ENCODE data around the gene RNU6-8. TPM values are rescaled to one million over a fixed set of nuclear protein-coding genes. Genes with fewer than 3 reads are reported as not detected.

The RNU6-8 gene
- polyA plus RNA-seq, 4 donors: not detected

- no peaks in the 10 kb centered on the region for H3K36me3 ChIP-seq (ENCODE audit: control insufficient read depth in 3 of 3, insufficient read depth in 2 of 3, low read depth in 1 of 3, low read length in 3 of 3)
- FAIRE-seq (no peak), DNase-seq (no peak)
- H3K4me3 ChIP-seq (ENCODE audit: low read depth in 1 of 3, low read length in 3 of 3): no peak overlapping the region
- H3K9me3 ChIP-seq (ENCODE audit: control insufficient read depth in 2 of 2, insufficient read depth in 1 of 2, low read depth in 1 of 2, low read length in 1 of 2): peaks cover 0 to 5% of the 10 kb centered on the region in 2 donors
- no peaks in the 10 kb centered on the region for H3K27me3 ChIP-seq (ENCODE audit: control insufficient read depth in 3 of 3, insufficient read depth in 3 of 3, low read length in 3 of 3)
- peaks cover 0 to under 1% (median 0%) of the 10 kb centered on the region in 3 donors for H3K4me1 ChIP-seq (ENCODE audit: control insufficient read depth in 3 of 3, insufficient read depth in 2 of 3, low read depth in 1 of 3, low read length in 2 of 3)
- H3K27ac ChIP-seq (ENCODE audit: low read depth in 1 of 3, low read length in 2 of 3): no peak overlapping the region
Observed at GRCh38 chr14:32212833-32213232, 9.8 kb upstream of the RNU6-8 start.

DNA sequence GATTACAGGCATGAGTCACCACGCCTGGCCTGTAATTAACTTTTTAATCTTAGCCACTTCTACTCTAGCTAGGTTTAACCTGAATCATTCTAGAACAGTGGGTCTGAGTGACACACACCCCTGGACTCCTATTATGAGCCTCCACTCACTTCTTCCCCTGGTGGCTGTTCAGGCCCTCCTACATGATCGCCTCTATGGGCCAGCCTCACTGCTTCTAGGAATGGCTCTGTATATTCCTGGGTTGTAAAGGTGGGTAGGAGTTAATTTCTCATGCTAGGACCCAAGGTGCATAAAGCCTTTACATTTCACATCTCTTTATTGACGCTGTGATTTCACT is 8.0 kb upstream of the RNU6-8 start:
- WGBS, 3 donors: 92 to 96% (median 94%) methylated on average over 3 of the region's 3 CpGs
- H3K9me3 ChIP-seq (ENCODE audit: control insufficient read depth in 2 of 2, insufficient read depth in 1 of 2, low read depth in 1 of 2, low read length in 1 of 2): peaks cover 0 to 5% of the 10 kb centered on the region in 2 donors
- no peak for FAIRE-seq

GRCh38 chr14:32209471-32209870 is 6.4 kb upstream of the RNU6-8 start:
- Histone ChIP-seq H3K36me3 (ENCODE audit: control insufficient read depth in 3 of 3, insufficient read depth in 2 of 3, low read depth in 1 of 3, low read length in 3 of 3) (no peaks in the 10 kb centered on the region), H3K27me3 (ENCODE audit: control insufficient read depth in 3 of 3, insufficient read depth in 3 of 3, low read length in 3 of 3) (no peaks in the 10 kb centered on the region), H3K4me3 (ENCODE audit: low read depth in 1 of 3, low read length in 3 of 3) (no peak overlapping the region), H3K9me3 (ENCODE audit: control insufficient read depth in 2 of 2, insufficient read depth in 1 of 2, low read depth in 1 of 2, low read length in 1 of 2) (no peaks in the 10 kb centered on the region), H3K27ac (ENCODE audit: low read depth in 1 of 3, low read length in 2 of 3) (no peak overlapping the region), H3K4me1 (ENCODE audit: control insufficient read depth in 3 of 3, insufficient read depth in 2 of 3, low read depth in 1 of 3, low read length in 2 of 3) (peaks cover 0 to 15% (median 0%) of the 10 kb centered on the region in 3 donors)
- FAIRE-seq (peak; percentile 26), DNase-seq (no peak)

More for the DNA sequence above, 8.0 kb upstream of the RNU6-8 start:
- no peak for DNase-seq
- H3K36me3 ChIP-seq (ENCODE audit: control insufficient read depth in 3 of 3, insufficient read depth in 2 of 3, low read depth in 1 of 3, low read length in 3 of 3): no peaks in the 10 kb centered on the region
- H3K4me1 ChIP-seq (ENCODE audit: control insufficient read depth in 3 of 3, insufficient read depth in 2 of 3, low read depth in 1 of 3, low read length in 2 of 3): peaks cover 0 to 15% (median 0%) of the 10 kb centered on the region in 3 donors
- no peak overlapping the region for H3K27ac ChIP-seq (ENCODE audit: low read depth in 1 of 3, low read length in 2 of 3)
- no peaks in the 10 kb centered on the region for H3K27me3 ChIP-seq (ENCODE audit: control insufficient read depth in 3 of 3, insufficient read depth in 3 of 3, low read length in 3 of 3)
- H3K4me3 ChIP-seq (ENCODE audit: low read depth in 1 of 3, low read length in 3 of 3): no peak overlapping the region

- Histone ChIP-seq H3K27ac (ENCODE audit: low read depth in 1 of 3, low read length in 2 of 3) (no peak overlapping the region), H3K36me3 (ENCODE audit: control insufficient read depth in 3 of 3, insufficient read depth in 2 of 3, low read depth in 1 of 3, low read length in 3 of 3) (no peaks in the 10 kb centered on the region), H3K27me3 (ENCODE audit: control insufficient read depth in 3 of 3, insufficient read depth in 3 of 3, low read length in 3 of 3) (no peaks in the 10 kb centered on the region), H3K4me3 (ENCODE audit: low read depth in 1 of 3, low read length in 3 of 3) (no peak overlapping the region), H3K4me1 (ENCODE audit: control insufficient read depth in 3 of 3, insufficient read depth in 2 of 3, low read depth in 1 of 3, low read length in 2 of 3) (peaks cover 0 to 18% (median 0%) of the 10 kb centered on the region in 3 donors), H3K9me3 (ENCODE audit: control insufficient read depth in 2 of 2, insufficient read depth in 1 of 2, low read depth in 1 of 2, low read length in 1 of 2) (no peaks in the 10 kb centered on the region)
- no peak for FAIRE-seq
- no peak for DNase-seq
- 89 to 96% (median 93%) methylated on average over 3 of the region's 3 CpGs for WGBS, 3 donors
Observed at GRCh38 chr14:32208490-32208889, 5.4 kb upstream of the RNU6-8 start.

DNA sequence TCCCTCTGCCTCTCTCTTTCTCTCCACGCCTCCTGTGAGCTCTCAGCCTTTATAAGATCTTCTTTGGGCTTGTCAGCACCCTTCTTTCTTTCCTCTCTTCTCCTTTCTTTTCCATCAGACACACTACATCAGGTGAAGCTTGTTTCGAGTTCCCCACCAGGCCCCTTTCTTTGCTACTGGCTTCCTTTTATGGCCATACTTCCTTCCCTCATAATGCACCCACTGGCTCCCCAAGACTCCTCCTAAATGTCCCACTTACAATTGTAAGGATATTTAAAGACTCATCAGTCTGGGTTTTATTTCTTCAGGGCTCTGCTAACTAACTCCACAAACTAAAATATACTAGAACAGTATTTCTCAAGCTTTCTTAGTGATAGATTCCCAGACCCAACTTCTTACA is 3.5 kb upstream of the RNU6-8 start:
- 64 to 70% (median 66%) methylated on average over 2 of the region's 2 CpGs for WGBS, 3 donors

DNA sequence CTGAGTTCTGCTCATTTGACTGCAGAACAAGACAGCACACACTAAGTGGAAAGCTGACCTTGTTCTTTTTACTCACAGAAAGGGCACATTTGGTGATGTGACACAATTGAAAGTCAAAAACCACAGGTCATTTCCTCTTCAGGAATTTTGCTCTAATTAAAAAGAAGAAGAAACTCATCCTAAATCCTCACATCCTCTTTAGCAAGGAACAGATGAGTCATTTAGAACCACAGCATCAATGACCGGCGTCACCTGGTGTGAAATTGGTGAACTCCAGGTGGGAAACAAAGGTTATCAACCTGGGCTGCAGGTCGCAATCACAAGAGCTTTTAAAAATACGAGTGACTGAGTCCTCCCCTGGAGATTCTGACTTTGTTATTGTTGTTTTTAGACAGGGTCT is 2.9 kb upstream of the RNU6-8 start:
- DNase-seq (no peak), FAIRE-seq (no peak)
- Histone ChIP-seq H3K36me3 (ENCODE audit: control insufficient read depth in 3 of 3, insufficient read depth in 2 of 3, low read depth in 1 of 3, low read length in 3 of 3) (no peaks in the 10 kb centered on the region), H3K27ac (ENCODE audit: low read depth in 1 of 3, low read length in 2 of 3) (peak overlapping the region in 1 of 3 donors; percentile 48), H3K4me1 (ENCODE audit: control insufficient read depth in 3 of 3, insufficient read depth in 2 of 3, low read depth in 1 of 3, low read length in 2 of 3) (peaks cover 0 to 20% (median 0%) of the 10 kb centered on the region in 3 donors), H3K9me3 (ENCODE audit: control insufficient read depth in 2 of 2, insufficient read depth in 1 of 2, low read depth in 1 of 2, low read length in 1 of 2) (no peaks in the 10 kb centered on the region), H3K4me3 (ENCODE audit: low read depth in 1 of 3, low read length in 3 of 3) (no peak overlapping the region), H3K27me3 (ENCODE audit: control insufficient read depth in 3 of 3, insufficient read depth in 3 of 3, low read length in 3 of 3) (no peaks in the 10 kb centered on the region)
- 31 to 46% (median 44%) methylated on average over 4 of the region's 4 CpGs for WGBS, 3 donors

More for the DNA sequence above, 3.5 kb upstream of the RNU6-8 start:
- Histone ChIP-seq H3K4me1 (ENCODE audit: control insufficient read depth in 3 of 3, insufficient read depth in 2 of 3, low read depth in 1 of 3, low read length in 2 of 3) (peaks cover 0 to 20% (median 0%) of the 10 kb centered on the region in 3 donors), H3K36me3 (ENCODE audit: control insufficient read depth in 3 of 3, insufficient read depth in 2 of 3, low read depth in 1 of 3, low read length in 3 of 3) (no peaks in the 10 kb centered on the region), H3K27me3 (ENCODE audit: control insufficient read depth in 3 of 3, insufficient read depth in 3 of 3, low read length in 3 of 3) (no peaks in the 10 kb centered on the region), H3K4me3 (ENCODE audit: low read depth in 1 of 3, low read length in 3 of 3) (no peak overlapping the region), H3K27ac (ENCODE audit: low read depth in 1 of 3, low read length in 2 of 3) (peak overlapping the region in 1 of 3 donors; percentile 48), H3K9me3 (ENCODE audit: control insufficient read depth in 2 of 2, insufficient read depth in 1 of 2, low read depth in 1 of 2, low read length in 1 of 2) (no peaks in the 10 kb centered on the region)
- DNase-seq (no peak), FAIRE-seq (no peak)

- no peak for FAIRE-seq
- 92 to 94% (median 93%) methylated on average over 3 of the region's 3 CpGs for WGBS, 3 donors
- no peak overlapping the region for H3K4me3 ChIP-seq (ENCODE audit: low read depth in 1 of 3, low read length in 3 of 3)
- no peaks in the 10 kb centered on the region for H3K9me3 ChIP-seq (ENCODE audit: control insufficient read depth in 2 of 2, insufficient read depth in 1 of 2, low read depth in 1 of 2, low read length in 1 of 2)
- H3K36me3 ChIP-seq (ENCODE audit: control insufficient read depth in 3 of 3, insufficient read depth in 2 of 3, low read depth in 1 of 3, low read length in 3 of 3): no peaks in the 10 kb centered on the region
- no peaks in the 10 kb centered on the region for H3K27me3 ChIP-seq (ENCODE audit: control insufficient read depth in 3 of 3, insufficient read depth in 3 of 3, low read length in 3 of 3)
- DNase-seq: no peak
- H3K4me1 ChIP-seq (ENCODE audit: control insufficient read depth in 3 of 3, insufficient read depth in 2 of 3, low read depth in 1 of 3, low read length in 2 of 3): peaks cover 0 to 20% (median 0%) of the 10 kb centered on the region in 3 donors
- H3K27ac ChIP-seq (ENCODE audit: low read depth in 1 of 3, low read length in 2 of 3): no peak overlapping the region
Observed at GRCh38 chr14:32205554-32205953, 2.5 kb upstream of the RNU6-8 start.

GRCh38 chr14:32203928-32204357 is 874 bp upstream of the RNU6-8 start:
- H3K4me1 ChIP-seq (ENCODE audit: control insufficient read depth in 3 of 3, insufficient read depth in 2 of 3, low read depth in 1 of 3, low read length in 2 of 3): peaks cover 0 to 20% (median 0%) of the 10 kb centered on the region in 3 donors
- no peaks in the 10 kb centered on the region for H3K9me3 ChIP-seq (ENCODE audit: control insufficient read depth in 2 of 2, insufficient read depth in 1 of 2, low read depth in 1 of 2, low read length in 1 of 2)
- no peaks in the 10 kb centered on the region for H3K27me3 ChIP-seq (ENCODE audit: control insufficient read depth in 3 of 3, insufficient read depth in 3 of 3, low read length in 3 of 3)
- no peaks in the 10 kb centered on the region for H3K36me3 ChIP-seq (ENCODE audit: control insufficient read depth in 3 of 3, insufficient read depth in 2 of 3, low read depth in 1 of 3, low read length in 3 of 3)
- no peak for FAIRE-seq
- H3K4me3 ChIP-seq (ENCODE audit: low read depth in 1 of 3, low read length in 3 of 3): peak overlapping the region; percentile 4 to 91 (median 62)
- H3K27ac ChIP-seq (ENCODE audit: low read depth in 1 of 3, low read length in 2 of 3): peak overlapping the region in 2 of 3 donors; percentile 37 to 93
- DNase-seq: peak; percentile 39 to 65
- WGBS, 3 donors: 1 to 2% (median 2%) methylated on average over 14 of the region's 14 CpGs

DNA sequence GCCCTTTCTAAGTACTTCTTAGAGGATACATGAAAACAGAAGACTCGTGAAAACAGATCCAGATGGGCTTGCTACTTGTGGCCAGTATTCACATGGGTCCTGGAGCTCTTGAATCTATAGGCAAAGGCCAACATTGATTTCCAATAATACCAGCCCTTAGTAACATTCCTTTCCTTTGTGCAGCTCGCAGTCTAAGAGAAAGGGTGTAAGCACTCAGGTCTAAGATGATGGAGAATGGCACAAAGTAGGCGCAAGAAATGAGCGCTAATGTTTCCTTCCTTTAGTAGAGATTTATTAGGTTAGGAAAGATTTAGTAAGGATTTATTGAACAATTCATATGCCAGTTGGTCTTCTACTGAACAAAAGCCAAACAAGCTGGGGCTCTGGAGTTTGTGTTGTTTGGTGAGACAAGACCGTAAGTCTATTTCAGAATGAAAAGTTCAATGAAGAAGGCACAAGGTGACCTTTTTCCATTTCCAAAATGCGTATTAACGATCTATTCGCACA is 525 bp downstream of the RNU6-8 start:
- FAIRE-seq: no peak
- Histone ChIP-seq H3K36me3 (ENCODE audit: control insufficient read depth in 3 of 3, insufficient read depth in 2 of 3, low read depth in 1 of 3, low read length in 3 of 3) (no peaks in the 10 kb centered on the region), H3K27me3 (ENCODE audit: control insufficient read depth in 3 of 3, insufficient read depth in 3 of 3, low read length in 3 of 3) (no peaks in the 10 kb centered on the region), H3K27ac (ENCODE audit: low read depth in 1 of 3, low read length in 2 of 3) (peak overlapping the region; percentile 68 to 96 (median 93)), H3K9me3 (ENCODE audit: control insufficient read depth in 2 of 2, insufficient read depth in 1 of 2, low read depth in 1 of 2, low read length in 1 of 2) (no peaks in the 10 kb centered on the region), H3K4me1 (ENCODE audit: control insufficient read depth in 3 of 3, insufficient read depth in 2 of 3, low read depth in 1 of 3, low read length in 2 of 3) (peaks cover 0 to 17% (median 0%) of the 10 kb centered on the region in 3 donors), H3K4me3 (ENCODE audit: low read depth in 1 of 3, low read length in 3 of 3) (peak overlapping the region in 1 of 3 donors; percentile 91)
- no peak for DNase-seq
- 0 to 2% (median 1%) methylated on average over 8 of the region's 8 CpGs for WGBS, 3 donors
